HL-60 (cell line): ENCODE measurements around the gene PDE6C.

Experiments used
- DNase-seq, 2 experiments: peaks; one replicate each; pipeline ENCODE4 v3.0.0-alpha.2; 2010 to 2020; ENCODE audit warnings: low read depth in 1 of 2, low spot score in 1 of 2
- H3K27ac ChIP-seq: fragments of 250-450 bp; sonication (Bioruptor Pico); replicated peaks from 2 replicates; pipeline ENCODE4 v1.5.1; 2020; ENCODE audit warnings: mild to moderate bottlenecking, moderate library complexity
- H3K27me3 ChIP-seq: fragments of 250-450 bp; sonication (Bioruptor Pico); 2 replicates; pipeline ENCODE4 v1.5.1; 2021; ENCODE audit warnings: mild to moderate bottlenecking, moderate library complexity; ENCODE audit not compliant: insufficient read depth, poor library complexity, severe bottlenecking
- H3K4me3 ChIP-seq: replicated peaks from 2 replicates; pipeline ENCODE4 v1.5.1; 2011; ENCODE audit warnings: mild to moderate bottlenecking, control low read depth, low read length; ENCODE audit not compliant: insufficient read depth
- GABPA ChIP-seq: IDR thresholded peaks from 2 replicates; pipeline ENCODE4 v1.6.1; 2012; ENCODE audit warnings: low read depth
- POLR2AphosphoS5 ChIP-seq: IDR thresholded peaks from 2 replicates; pipeline ENCODE4 v1.6.1; 2012; ENCODE audit warnings: low read depth
- SPI1 ChIP-seq: IDR thresholded peaks from 2 replicates; pipeline ENCODE4 v1.6.1; 2012; ENCODE audit warnings: low read depth, mild to moderate bottlenecking, borderline replicate concordance
- TF ChIP-seq, protein P1 (sequence below): IDR thresholded peaks from one replicate; pipeline ENCODE4 v1.5.1; 2011; ENCODE audit warnings: low read length, control low read depth, inconsistent platforms; ENCODE audit not compliant: insufficient read depth
- TF ChIP-seq, protein P2 (sequence below): IDR thresholded peaks from 2 replicates; pipeline ENCODE4 v1.6.1; 2012; ENCODE audit warnings: low read depth; ENCODE audit not compliant: insufficient replicate concordance

PDE6C gene

DNA sequence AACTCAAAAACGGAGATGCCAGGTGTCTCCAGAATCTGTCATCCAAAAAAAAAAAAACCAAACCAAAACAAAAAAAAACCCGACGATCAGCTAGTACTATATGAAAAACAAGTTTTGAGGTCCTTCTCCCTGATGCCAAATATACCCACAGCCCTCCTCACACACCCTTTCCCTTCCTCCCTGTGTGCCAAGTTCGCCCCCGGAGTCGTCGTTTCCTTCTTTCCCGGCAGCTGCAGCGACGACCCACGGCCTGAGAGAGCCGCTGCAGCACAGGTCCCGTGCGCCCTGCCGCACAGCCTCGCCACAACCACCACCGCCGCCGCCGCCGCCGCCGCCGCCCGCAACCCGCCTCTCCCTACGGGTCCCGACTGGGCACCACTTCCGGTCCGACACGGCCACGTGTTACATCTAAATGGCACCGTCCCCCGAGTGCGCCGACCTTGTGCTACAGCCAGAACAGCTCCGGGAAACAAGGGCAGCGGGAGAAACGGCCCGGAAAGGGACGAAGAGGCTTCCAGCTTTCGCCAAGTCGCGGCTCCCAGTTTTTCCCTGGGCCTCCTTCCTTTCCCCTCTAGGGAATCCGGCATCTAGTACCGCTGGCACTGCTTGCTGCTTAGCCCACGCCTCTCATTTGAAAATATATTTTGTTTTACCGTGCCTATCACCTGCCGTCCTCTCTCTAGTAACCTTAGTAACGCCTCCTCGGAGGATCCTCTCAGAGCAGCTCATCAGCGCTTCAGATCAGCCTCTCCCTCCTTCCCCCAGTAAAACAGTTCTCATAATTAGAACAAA lies 90.1 kb downstream of the PDE6C start, which contains the start of gene FRA10AC1:
FRA10AC1 (minus strand) TSS at position 383 of the 792 bp plus-strand sequence. CDS start 2,486 bp downstream, outside the sequence.
- H3K4me3 ChIP-seq, result peak within 1 kb of the TSS; percentile 67
- H3K27me3 ChIP-seq, result no peaks in the 10 kb centered on the region
- TF ChIP-seq, protein P1, sequence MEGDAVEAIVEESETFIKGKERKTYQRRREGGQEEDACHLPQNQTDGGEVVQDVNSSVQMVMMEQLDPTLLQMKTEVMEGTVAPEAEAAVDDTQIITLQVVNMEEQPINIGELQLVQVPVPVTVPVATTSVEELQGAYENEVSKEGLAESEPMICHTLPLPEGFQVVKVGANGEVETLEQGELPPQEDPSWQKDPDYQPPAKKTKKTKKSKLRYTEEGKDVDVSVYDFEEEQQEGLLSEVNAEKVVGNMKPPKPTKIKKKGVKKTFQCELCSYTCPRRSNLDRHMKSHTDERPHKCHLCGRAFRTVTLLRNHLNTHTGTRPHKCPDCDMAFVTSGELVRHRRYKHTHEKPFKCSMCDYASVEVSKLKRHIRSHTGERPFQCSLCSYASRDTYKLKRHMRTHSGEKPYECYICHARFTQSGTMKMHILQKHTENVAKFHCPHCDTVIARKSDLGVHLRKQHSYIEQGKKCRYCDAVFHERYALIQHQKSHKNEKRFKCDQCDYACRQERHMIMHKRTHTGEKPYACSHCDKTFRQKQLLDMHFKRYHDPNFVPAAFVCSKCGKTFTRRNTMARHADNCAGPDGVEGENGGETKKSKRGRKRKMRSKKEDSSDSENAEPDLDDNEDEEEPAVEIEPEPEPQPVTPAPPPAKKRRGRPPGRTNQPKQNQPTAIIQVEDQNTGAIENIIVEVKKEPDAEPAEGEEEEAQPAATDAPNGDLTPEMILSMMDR, result peak; percentile 1
- TF ChIP-seq, protein P2, sequence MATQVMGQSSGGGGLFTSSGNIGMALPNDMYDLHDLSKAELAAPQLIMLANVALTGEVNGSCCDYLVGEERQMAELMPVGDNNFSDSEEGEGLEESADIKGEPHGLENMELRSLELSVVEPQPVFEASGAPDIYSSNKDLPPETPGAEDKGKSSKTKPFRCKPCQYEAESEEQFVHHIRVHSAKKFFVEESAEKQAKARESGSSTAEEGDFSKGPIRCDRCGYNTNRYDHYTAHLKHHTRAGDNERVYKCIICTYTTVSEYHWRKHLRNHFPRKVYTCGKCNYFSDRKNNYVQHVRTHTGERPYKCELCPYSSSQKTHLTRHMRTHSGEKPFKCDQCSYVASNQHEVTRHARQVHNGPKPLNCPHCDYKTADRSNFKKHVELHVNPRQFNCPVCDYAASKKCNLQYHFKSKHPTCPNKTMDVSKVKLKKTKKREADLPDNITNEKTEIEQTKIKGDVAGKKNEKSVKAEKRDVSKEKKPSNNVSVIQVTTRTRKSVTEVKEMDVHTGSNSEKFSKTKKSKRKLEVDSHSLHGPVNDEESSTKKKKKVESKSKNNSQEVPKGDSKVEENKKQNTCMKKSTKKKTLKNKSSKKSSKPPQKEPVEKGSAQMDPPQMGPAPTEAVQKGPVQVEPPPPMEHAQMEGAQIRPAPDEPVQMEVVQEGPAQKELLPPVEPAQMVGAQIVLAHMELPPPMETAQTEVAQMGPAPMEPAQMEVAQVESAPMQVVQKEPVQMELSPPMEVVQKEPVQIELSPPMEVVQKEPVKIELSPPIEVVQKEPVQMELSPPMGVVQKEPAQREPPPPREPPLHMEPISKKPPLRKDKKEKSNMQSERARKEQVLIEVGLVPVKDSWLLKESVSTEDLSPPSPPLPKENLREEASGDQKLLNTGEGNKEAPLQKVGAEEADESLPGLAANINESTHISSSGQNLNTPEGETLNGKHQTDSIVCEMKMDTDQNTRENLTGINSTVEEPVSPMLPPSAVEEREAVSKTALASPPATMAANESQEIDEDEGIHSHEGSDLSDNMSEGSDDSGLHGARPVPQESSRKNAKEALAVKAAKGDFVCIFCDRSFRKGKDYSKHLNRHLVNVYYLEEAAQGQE, result peak; percentile 62
- TF ChIP-seq SPI1 (no peak; the same call in 1 of the 2 replicates), POLR2AphosphoS5 (peak; percentile 86), GABPA (peak; percentile 97)
- H3K27ac ChIP-seq, result peak within 1 kb of the TSS; percentile 84
- DNase-seq, result peak; percentile 87 to 96

- TF ChIP-seq POLR2AphosphoS5 (no peak), GABPA (no peak), SPI1 (no peak)
- TF ChIP-seq, protein P2, result no peak
- TF ChIP-seq, protein P1, result no peak
- Histone ChIP-seq H3K27ac (peak overlapping the region; percentile 84), H3K4me3 (peak overlapping the region; percentile 67), H3K27me3 (no peaks in the 10 kb centered on the region)
- DNase-seq, result no peak
Measured at GRCh38 chr10:93703066-93703465, 90.7 kb downstream of the PDE6C start.

DNA sequence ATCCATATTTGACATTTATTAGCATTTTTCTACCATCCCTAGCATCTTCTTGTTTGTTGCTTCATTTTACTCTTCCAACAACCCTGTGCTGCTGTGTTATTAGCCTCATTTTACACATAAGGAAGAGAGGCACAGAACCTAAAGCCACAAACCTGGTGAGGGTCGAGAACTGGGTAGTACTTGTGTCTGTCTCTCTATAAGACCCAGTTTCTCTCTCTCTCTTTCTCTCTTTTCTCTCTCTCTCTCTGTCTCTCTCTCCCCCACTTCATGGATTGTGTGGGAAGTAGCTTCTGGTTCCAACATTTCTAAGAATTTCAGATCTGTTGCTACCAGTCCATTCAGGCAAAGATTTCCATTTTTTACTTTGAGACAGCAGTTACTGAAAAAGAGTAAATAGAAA lies 91.5 kb downstream of the PDE6C start:
- no peak overlapping the region for H3K4me3 ChIP-seq
- H3K27ac ChIP-seq, result no peak overlapping the region
- H3K27me3 ChIP-seq, result no peaks in the 10 kb centered on the region
- no peak for DNase-seq
- TF ChIP-seq POLR2AphosphoS5, result no peak
- TF ChIP-seq, protein P2, result no peak
- TF ChIP-seq SPI1, result no peak
- no peak for TF ChIP-seq GABPA
- TF ChIP-seq, protein P1, result no peak
